Measurements from ENCODE around the gene UNC93B1. TPM values are rescaled to one million over a fixed set of nuclear protein-coding genes. Genes with fewer than 3 reads are reported as not detected.
A peak's percentile ranks its signal among the peaks of the same experiment; 100 is the strongest.

Gene UNC93B1
- total RNA-seq, 2 donors from 2014 or later: 7.7 to 23.6 TPM

DNA sequence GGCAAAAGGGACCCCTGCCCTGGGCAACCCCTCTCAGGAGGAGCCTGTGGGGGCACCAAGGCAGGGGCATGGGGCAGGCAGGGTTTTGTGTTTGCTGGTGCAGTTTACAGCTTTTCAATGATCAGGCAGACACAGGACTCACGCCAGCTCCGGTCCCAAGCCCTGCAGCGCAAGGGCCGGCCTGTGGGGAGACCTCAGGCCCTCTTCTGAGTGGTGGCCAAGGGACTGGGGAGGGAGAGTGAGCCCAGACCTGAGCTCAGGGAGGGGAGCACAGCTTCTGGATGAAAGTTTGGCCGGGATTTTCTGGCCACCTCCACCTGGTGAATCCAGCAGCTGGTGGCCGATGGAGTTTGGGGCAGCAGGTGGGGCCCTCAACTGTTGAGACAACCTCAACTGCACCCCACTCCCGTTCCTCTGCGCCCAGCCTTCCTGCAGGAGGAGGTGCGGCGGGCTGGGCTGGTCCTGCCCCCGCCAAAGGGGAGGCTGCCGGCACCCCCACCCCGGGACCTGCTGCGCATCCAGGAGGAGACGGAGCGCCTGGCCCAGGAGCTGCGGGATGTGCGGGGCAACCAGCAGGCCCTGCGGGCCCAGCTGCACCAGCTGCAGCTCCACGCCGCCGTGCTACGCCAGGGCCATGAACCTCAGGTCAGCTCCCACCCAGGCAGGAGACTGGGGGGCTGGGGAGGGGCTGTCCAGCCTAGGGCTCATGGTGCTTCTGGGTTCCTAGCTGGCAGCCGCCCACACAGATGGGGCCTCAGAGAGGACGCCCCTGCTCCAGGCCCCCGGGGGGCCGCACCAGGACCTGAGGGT is 38.5 kb upstream of the UNC93B1 start:
- ATAC-seq: no peak
- Mint-ChIP-seq H3K27ac (no peak overlapping the region), H3K9me3 (no peaks in the 10 kb centered on the region), H3K36me3 (peaks cover 10 to 17% of the 10 kb centered on the region in 2 donors)
- DNase-seq (ENCODE audit: low spot score in 2 of 2): no peak

GRCh38 chr11:68041617-68042218 is 37.8 kb upstream of the UNC93B1 start:
- Mint-ChIP-seq H3K36me3 (peaks cover 10 to 17% of the 10 kb centered on the region in 2 donors), H3K9me3 (no peaks in the 10 kb centered on the region), H3K27ac (peak overlapping the region in 1 of 2 donors; percentile 94)
- no peak for ATAC-seq
- DNase-seq (ENCODE audit: low spot score in 2 of 2): no peak

DNA sequence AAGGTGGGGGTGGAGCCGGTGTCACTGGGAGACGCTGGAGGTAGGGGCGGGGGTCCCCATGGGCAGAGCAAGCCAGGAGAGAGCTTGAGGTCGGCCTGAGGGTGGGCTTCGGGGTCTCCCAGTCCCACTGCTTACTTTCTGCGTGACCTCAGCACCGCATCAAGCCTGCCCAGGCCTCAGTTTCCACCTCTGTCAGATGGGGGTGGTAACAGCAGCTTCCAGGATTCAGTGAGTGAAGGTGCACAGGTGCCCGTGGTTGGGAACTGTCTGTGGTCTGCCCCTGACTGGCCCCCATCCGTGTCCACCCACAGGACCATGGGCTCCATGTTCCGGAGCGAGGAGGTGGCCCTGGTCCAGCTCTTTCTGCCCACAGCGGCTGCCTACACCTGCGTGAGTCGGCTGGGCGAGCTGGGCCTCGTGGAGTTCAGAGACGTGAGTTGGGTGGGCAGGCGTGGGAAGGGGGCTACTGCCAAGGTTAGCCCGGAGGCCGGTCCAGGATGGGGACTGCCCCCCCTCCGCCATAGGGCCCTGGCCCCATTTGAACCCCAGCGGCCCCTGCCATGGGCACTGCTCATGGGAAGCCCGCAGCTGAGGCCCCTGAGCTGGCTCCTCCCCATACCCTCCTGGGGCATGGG is 37.2 kb upstream of the UNC93B1 start:
- peaks cover 10 to 17% of the 10 kb centered on the region in 2 donors for H3K36me3 Mint-ChIP-seq
- no peaks in the 10 kb centered on the region for H3K9me3 Mint-ChIP-seq
- no peak for ATAC-seq
- no peak for DNase-seq (ENCODE audit: low spot score in 2 of 2)
- H3K27ac Mint-ChIP-seq: peak overlapping the region; percentile 95 to 97

DNA sequence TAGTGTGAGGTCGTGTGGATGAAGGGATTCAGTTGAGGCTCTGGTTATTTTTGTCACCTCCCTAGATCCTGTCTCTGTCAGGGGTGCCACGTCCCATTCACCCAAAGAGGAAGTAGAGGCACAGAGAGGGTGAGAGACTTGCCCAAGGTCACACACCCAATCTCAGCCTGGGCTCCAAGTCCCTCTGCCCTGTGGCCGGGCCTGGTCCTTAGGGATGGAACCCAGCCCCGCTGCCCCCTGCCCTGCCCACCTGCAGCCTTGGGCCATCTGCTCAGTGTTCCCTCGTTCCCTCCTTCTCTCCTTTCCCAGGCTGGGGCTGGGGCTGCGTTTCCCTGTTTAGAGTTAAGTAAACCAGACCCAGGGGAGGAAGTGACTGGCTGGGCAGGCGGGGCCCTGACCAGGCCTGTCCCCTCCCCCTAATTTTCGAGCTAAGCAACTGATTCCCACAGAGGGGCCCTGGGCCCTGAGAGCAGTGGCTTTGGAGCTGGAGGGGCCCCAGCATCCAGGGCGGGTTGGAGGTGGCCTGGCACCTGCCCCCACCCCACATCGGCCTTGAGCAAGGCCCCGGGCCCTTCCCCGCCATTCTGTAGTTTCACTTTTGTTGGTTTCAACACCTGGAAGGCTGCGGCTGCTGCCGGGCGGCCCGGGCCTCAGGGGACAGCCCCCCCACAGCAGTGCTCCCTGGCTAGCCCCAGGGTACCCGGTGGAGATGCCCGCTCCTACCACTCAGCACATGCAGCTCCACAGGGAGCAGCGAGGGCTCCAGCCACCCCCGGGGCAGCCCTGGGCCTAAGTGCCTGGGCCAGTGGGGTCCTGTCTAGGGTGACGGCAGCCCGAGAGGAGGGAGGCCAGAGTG is 36.4 kb upstream of the UNC93B1 start:
- DNase-seq (ENCODE audit: low spot score in 2 of 2): peak; percentile 52 to 84
- H3K27ac Mint-ChIP-seq: peak overlapping the region; percentile 95 to 97
- H3K36me3 Mint-ChIP-seq: peaks cover 10 to 17% of the 10 kb centered on the region in 2 donors
- peak; percentile 54 to 69 for ATAC-seq
- no peaks in the 10 kb centered on the region for H3K9me3 Mint-ChIP-seq

GRCh38 chr11:68039526-68040086 is 35.7 kb upstream of the UNC93B1 start:
- no peaks in the 10 kb centered on the region for H3K9me3 Mint-ChIP-seq
- DNase-seq (ENCODE audit: low spot score in 2 of 2) (no peak), ATAC-seq (peak; percentile 23 to 27)
- H3K27ac Mint-ChIP-seq: peak overlapping the region; percentile 95 to 97
- H3K36me3 Mint-ChIP-seq: peaks cover 10 to 17% of the 10 kb centered on the region in 2 donors

DNA sequence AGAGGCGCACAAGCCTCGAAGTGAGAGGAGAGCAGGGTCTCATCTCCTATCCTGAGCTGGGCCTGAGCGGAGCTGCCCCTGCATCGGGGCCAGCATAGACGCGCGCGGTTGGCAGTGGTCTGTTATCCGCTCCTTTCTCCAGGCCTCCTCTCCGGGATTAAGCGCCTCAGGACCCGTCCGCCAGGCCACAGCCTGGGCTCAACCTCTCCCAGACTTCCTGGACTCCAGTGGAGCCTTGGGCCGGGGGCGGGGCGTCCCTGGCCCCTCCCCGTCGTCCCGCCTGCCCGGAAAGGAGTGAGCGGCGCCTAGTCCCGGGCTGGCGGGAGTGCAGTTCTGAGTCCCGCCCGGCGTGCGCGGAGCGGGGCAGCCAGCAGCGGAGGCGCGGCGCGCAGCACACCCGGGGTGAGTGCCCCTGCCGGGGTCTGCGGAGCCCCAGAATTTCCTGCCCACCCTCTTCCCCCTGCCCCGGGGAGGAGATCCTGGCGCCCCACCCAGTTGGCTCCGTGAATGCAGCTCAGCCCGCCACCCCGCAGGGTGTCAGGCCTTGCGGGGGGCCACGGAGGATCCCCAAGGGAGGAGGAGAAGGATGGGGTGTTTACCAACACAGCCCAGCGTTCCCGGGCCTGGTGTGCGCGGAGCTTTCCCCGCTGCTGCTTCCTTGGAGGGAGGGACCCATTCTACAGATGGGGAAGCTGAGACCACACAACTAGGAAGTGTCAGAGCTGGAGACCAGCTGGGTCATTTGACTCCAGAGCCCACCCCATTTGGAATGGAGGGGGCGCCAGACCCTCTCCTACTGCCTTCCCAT is 35.0 kb upstream of the UNC93B1 start, which contains the start of gene TCIRG1:
Gene TCIRG1 (plus strand): TSS at position 308 of the 808 bp plus-strand sequence. CDS start 2,247 bp downstream, outside the sequence.
- H3K9me3 Mint-ChIP-seq: no peaks in the 10 kb centered on the region
- peak; percentile 63 to 79 for ATAC-seq
- H3K27ac Mint-ChIP-seq: peak within 1 kb of the TSS; percentile 95 to 97
- peak in 1 of 2 donors; percentile 66 for DNase-seq (ENCODE audit: low spot score in 2 of 2)
- peaks cover 10 to 21% of the 10 kb centered on the region in 2 donors for H3K36me3 Mint-ChIP-seq

- H3K9me3 Mint-ChIP-seq: no peaks in the 10 kb centered on the region
- peak overlapping the region in 1 of 2 donors; percentile 97 for H3K27ac Mint-ChIP-seq
- no peak for DNase-seq (ENCODE audit: low spot score in 2 of 2)
- peak in 1 of 2 donors; percentile 1 for ATAC-seq
- H3K36me3 Mint-ChIP-seq: peaks cover 10 to 25% of the 10 kb centered on the region in 2 donors
Measured at GRCh38 chr11:68038226-68038717, 34.4 kb upstream of the UNC93B1 start.

DNA sequence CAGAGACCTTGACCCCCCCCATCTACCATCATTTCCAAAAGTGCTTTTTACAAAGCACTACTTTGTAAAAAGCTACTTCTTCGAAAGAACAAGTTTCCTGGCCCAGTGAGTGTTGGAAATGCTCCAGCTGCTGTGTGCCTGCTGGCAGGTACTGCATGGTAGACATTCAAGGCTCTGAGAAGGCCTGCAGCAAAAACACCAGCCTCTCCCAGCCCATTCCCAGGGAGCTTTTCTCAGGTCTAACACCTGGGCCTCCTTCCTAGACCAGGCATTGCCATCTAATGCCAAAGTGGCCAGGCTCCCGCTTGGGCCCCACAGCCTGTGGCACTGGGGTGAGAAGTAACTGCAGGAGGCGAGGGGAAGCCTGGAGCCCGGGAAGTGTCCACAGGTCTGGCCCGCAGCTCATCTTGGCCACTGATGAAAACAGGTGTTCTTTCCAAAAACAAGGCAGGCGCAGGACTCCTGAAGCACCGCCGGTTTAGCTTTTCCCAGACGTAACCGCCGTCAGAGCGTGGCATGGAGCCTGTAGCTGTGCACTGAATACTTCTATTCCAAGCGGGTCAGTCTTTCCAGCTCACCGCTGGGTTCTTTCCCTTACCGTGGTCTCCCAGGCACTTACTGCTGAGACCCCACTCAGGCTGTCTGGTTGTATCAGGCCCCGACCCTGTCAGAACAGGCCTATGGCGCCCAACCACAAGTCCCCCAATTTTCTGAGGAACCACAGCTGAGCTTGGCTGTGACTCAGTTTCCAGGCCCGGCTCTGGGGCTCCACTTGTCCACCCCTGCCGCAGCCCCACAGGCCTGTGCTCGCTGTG is 33.7 kb upstream of the UNC93B1 start:
- H3K27ac Mint-ChIP-seq: peak overlapping the region; percentile 86 to 97
- DNase-seq (ENCODE audit: low spot score in 2 of 2) (no peak), ATAC-seq (no peak)
- peaks cover 10 to 25% of the 10 kb centered on the region in 2 donors for H3K36me3 Mint-ChIP-seq
- H3K9me3 Mint-ChIP-seq: no peaks in the 10 kb centered on the region

GRCh38 chr11:68036717-68037239 is 32.9 kb upstream of the UNC93B1 start:
- H3K27ac Mint-ChIP-seq: peak overlapping the region; percentile 81 to 96
- ATAC-seq: peak in 1 of 2 donors; percentile 54

GRCh38 chr11:68036141-68036716 is 32.3 kb upstream of the UNC93B1 start:
- Mint-ChIP-seq H3K9me3 (no peaks in the 10 kb centered on the region), H3K27ac (peak overlapping the region; percentile 14 to 81), H3K36me3 (peaks cover 10 to 25% of the 10 kb centered on the region in 2 donors)
- no peak for ATAC-seq
- no peak for DNase-seq (ENCODE audit: low spot score in 2 of 2)

More at GRCh38 chr11:68036717-68037239, 32.9 kb upstream of the UNC93B1 start:
- Mint-ChIP-seq H3K9me3 (no peaks in the 10 kb centered on the region), H3K36me3 (peaks cover 10 to 25% of the 10 kb centered on the region in 2 donors)
- DNase-seq (ENCODE audit: low spot score in 2 of 2): peak in 1 of 2 donors; percentile 74

DNA sequence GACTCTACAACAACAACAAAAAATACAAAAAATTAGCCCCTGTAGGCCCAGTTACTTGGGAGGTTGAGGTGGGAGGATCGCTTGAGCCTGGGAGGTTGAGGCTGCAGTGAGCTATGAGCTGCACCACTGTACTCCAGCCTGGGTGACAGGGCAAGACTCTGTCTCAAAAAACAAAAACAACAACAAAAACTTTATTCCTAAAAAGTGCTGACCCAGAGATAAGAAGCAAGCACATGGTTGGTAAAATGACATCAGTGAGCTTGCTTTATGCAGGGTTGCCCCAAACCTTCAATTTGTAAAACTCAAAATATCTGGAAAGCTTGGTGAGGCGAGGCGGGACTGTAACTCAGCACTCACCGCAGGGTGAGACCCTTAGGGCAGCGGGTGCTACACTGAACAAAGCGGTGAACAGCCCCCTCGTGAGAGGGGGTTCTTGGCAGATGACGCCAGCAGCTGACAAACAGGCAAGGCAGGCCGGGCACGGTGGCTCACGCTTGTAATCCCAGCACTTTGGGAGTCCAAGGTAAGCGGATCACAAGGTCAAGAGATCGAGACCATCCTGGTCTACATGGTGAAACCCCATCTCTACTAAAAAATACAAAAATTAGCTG is 31.5 kb upstream of the UNC93B1 start:
- peaks cover 6 to 26% of the 10 kb centered on the region in 2 donors for H3K36me3 Mint-ChIP-seq
- H3K9me3 Mint-ChIP-seq: no peaks in the 10 kb centered on the region
- ATAC-seq (no peak), DNase-seq (ENCODE audit: low spot score in 2 of 2) (no peak)
- peak overlapping the region; percentile 14 to 51 for H3K27ac Mint-ChIP-seq

DNA sequence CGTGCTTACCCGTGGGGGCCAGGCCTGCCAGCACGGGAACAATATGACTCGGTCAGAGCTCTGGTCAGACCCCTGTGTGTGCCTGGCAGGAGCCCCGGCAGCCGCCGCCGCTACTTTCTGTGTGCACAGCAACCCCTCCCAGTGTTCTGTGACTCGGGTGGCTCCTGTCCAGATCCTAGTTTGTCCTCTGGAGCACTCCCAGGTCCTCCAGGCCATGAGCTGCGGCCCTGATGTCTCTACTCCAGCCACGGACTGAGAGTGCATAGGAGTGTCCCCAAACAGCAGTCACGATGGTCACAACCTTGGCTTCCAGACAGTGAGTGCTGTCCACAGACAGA is 29.8 kb upstream of the UNC93B1 start:
- H3K27ac Mint-ChIP-seq: peak overlapping the region in 1 of 2 donors; percentile 30
- no peak for DNase-seq (ENCODE audit: low spot score in 2 of 2)
- no peaks in the 10 kb centered on the region for H3K9me3 Mint-ChIP-seq
- H3K36me3 Mint-ChIP-seq: peaks cover 0 to 14% of the 10 kb centered on the region in 2 donors
- ATAC-seq: no peak

DNA sequence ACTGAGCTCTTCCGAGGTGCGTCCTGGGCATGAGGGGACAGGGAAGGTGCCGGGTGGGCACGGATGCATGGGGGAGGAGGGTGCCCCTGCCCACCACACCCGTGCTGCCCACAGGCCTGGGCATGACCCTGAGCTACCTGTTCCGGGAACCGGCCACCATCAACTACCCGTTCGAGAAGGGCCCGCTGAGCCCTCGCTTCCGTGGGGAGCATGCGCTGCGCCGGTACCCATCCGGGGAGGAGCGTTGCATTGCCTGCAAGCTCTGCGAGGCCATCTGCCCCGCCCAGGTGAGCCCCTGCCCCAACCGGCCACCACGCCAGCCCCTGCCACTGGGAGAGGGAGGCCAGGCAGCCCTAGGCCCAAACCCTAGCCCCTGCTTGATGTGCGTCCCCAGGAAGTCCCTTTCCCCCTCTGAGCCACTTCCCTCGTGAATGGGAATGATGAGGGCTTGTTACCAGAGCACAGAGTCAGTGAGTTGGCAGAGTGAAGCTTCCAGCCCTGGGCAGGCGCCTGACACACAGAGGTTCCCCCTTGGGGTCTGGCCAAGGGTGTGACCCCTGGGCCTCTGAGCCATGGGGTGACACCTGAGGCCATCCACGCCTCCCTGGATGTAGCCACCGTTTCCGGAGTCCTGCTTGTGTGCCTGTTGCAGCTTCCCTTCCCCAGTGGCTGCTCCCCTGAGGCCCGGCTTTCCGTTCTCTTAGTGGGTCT is 29.3 kb upstream of the UNC93B1 start:
- Mint-ChIP-seq H3K9me3 (no peaks in the 10 kb centered on the region), H3K36me3 (peaks cover 0 to 14% of the 10 kb centered on the region in 2 donors), H3K27ac (peak overlapping the region in 1 of 2 donors; percentile 30)
- DNase-seq (ENCODE audit: low spot score in 2 of 2) (no peak), ATAC-seq (no peak)

Data from activated naive CD4-positive, alpha-beta T cell treated with anti-CD3 and anti-CD28 coated beads, Interleukin-2, amount 50 U/mL, for 72 hours (primary cell).